Activated CD8-positive, alpha-beta memory T cell treated with anti-CD3 and anti-CD28 coated beads, Interleukin-2, amount 50 U/mL, for 48 hours (primary cell): Measurements from ENCODE around the gene GYG1.

Experiments
- DNase-seq: peaks from one replicate; pipeline ENCODE4 v3.0.0-alpha.2; 2020

The GYG1 gene

GRCh38 chr3:149019580-149019979, 28.2 kb downstream of the GYG1 start:
- DNase-seq: no peak

- DNase-seq: no peak
Measured at GRCh38 chr3:149020196-149020838, 29.0 kb downstream of the GYG1 start.

- no peak for DNase-seq
Measured at GRCh38 chr3:149020839-149021252, 29.5 kb downstream of the GYG1 start.

- no peak for DNase-seq
Measured at GRCh38 chr3:149021830-149022229, 30.5 kb downstream of the GYG1 start.

GRCh38 chr3:149023951-149024350, 32.6 kb downstream of the GYG1 start:
- DNase-seq: no peak

- no peak for DNase-seq
Measured at GRCh38 chr3:149026718-149027117, 35.4 kb downstream of the GYG1 start.

GRCh38 chr3:149031096-149031495, 39.8 kb downstream of the GYG1 start:
- DNase-seq: no peak

- no peak for DNase-seq
Measured at GRCh38 chr3:149037684-149038083, 46.3 kb downstream of the GYG1 start.

GRCh38 chr3:149038322-149038721, 47.0 kb downstream of the GYG1 start:
- no peak for DNase-seq

GRCh38 chr3:149042789-149043386, 51.5 kb downstream of the GYG1 start:
- DNase-seq: no peak

- DNase-seq: no peak
Measured at GRCh38 chr3:149044339-149045083, 53.2 kb downstream of the GYG1 start.

GRCh38 chr3:149055575-149055974, 64.2 kb downstream of the GYG1 start:
- no peak for DNase-seq

- DNase-seq: no peak
Measured at GRCh38 chr3:149058198-149058597, 66.9 kb downstream of the GYG1 start.

- DNase-seq: no peak
Measured at GRCh38 chr3:149058602-149059001, 67.3 kb downstream of the GYG1 start.

GRCh38 chr3:149061776-149062175, 70.4 kb downstream of the GYG1 start:
- no peak for DNase-seq

GRCh38 chr3:149067883-149068282, 76.5 kb downstream of the GYG1 start:
- no peak for DNase-seq
